SK-N-SH treated with all-trans-retinoic acid at 6 μM for 48 hours (cell line): ENCODE results near the gene DHCR7.
"Not testable (repeated sequence)": the region's sequence is repeated elsewhere in the genome, so short reads cannot be mapped to it uniquely, and the experiment has no call there.

ENCODE experiments used
- ATAC-seq: fragments of 200-7000 bp; cut with Tn5 transposase; 3 replicates; pipeline ENCODE4 v1.9.1; 2020; ENCODE audit warnings: mild to moderate bottlenecking, moderate library complexity
- ARNTL ChIP-seq: fragments of 450-650 bp; formaldehyde crosslinking; IDR thresholded peaks from 2 replicates; pipeline ENCODE4 v1.5.0; 2020; ENCODE audit warnings: low read depth, mild to moderate bottlenecking, moderate library complexity, borderline replicate concordance
- BACH2 ChIP-seq: fragments of 250-450 bp; sonication (Bioruptor Pico); IDR thresholded peaks from 2 replicates; pipeline ENCODE4 v1.9.0; 2021; ENCODE audit warnings: mild to moderate bottlenecking, borderline replicate concordance
- CREB5 ChIP-seq: fragments of 250-450 bp; sonication (Bioruptor Pico); IDR thresholded peaks from 2 replicates; pipeline ENCODE4 v1.5.1; 2020; ENCODE audit warnings: low read depth, mild to moderate bottlenecking, moderate library complexity
- CSDC2 ChIP-seq: fragments of 250-450 bp; sonication (Bioruptor Pico); IDR thresholded peaks from 2 replicates; pipeline ENCODE4 v1.5.0; 2020; ENCODE audit warnings: mild to moderate bottlenecking, moderate library complexity
- CSRNP3 ChIP-seq: fragments of 250-450 bp; sonication (Bioruptor Pico); IDR thresholded peaks from 2 replicates; pipeline ENCODE4 v1.5.1; 2021; ENCODE audit warnings: mild to moderate bottlenecking, moderate library complexity
- ESRRG ChIP-seq: fragments of 250-450 bp; sonication (Bioruptor Pico); IDR thresholded peaks from 2 replicates; pipeline ENCODE4 v1.6.1; 2021; ENCODE audit warnings: mild to moderate bottlenecking
- OSR1 ChIP-seq: fragments of 250-450 bp; sonication (Bioruptor Pico); IDR thresholded peaks from 2 replicates; pipeline ENCODE4 v1.8.0; 2022; ENCODE audit warnings: moderate library complexity, mild to moderate bottlenecking, inconsistent platforms
- POU6F1 ChIP-seq: fragments of 250-450 bp; sonication (Bioruptor Pico); IDR thresholded peaks from 2 replicates; pipeline ENCODE4 v1.8.0; 2021; ENCODE audit warnings: low read depth, mild to moderate bottlenecking, moderate library complexity, borderline replicate concordance
- PPARA ChIP-seq: fragments of 250-450 bp; sonication (Bioruptor Pico); IDR thresholded peaks from 2 replicates; pipeline ENCODE4 v1.5.0; 2020; ENCODE audit warnings: mild to moderate bottlenecking, borderline replicate concordance
- RARB ChIP-seq: fragments of 250-450 bp; sonication (Bioruptor Pico); IDR thresholded peaks from 2 replicates; pipeline ENCODE4 v1.8.0; 2021; ENCODE audit warnings: mild to moderate bottlenecking, moderate library complexity
- SNAI2 ChIP-seq: fragments of 250-450 bp; sonication (Bioruptor Pico); IDR thresholded peaks from 2 replicates; pipeline ENCODE4 v1.5.0; 2020; ENCODE audit warnings: mild to moderate bottlenecking, moderate library complexity
- TCF4 ChIP-seq: fragments of 250-450 bp; sonication (Bioruptor Pico); IDR thresholded peaks from 2 replicates; pipeline ENCODE4 v1.8.0; 2021; ENCODE audit warnings: mild to moderate bottlenecking, moderate library complexity, borderline replicate concordance
- TOX ChIP-seq: fragments of 250-450 bp; sonication (Bioruptor Pico); IDR thresholded peaks from 2 replicates; pipeline ENCODE4 v1.8.0; 2021; ENCODE audit warnings: mild to moderate bottlenecking, moderate library complexity, borderline replicate concordance
- TSHZ2 ChIP-seq: fragments of 250-450 bp; sonication (Bioruptor Pico); IDR thresholded peaks from 2 replicates; pipeline ENCODE4 v1.5.0; 2020; ENCODE audit warnings: mild to moderate bottlenecking, moderate library complexity
- ZC3H10 ChIP-seq: fragments of 250-450 bp; sonication (Bioruptor Pico); IDR thresholded peaks from 2 replicates; pipeline ENCODE4 v1.5.1; 2021; ENCODE audit warnings: mild to moderate bottlenecking, moderate library complexity
- ZFP3 ChIP-seq: fragments of 250-450 bp; sonication (Bioruptor Pico); IDR thresholded peaks from 2 replicates; pipeline ENCODE4 v1.5.0; 2020; ENCODE audit warnings: mild to moderate bottlenecking, moderate library complexity
- ZFP30 ChIP-seq: fragments of 450-650 bp; formaldehyde crosslinking; IDR thresholded peaks from 2 replicates; pipeline ENCODE4 v1.5.0; 2022; ENCODE audit warnings: mild to moderate bottlenecking, moderate library complexity
- ZNF70 ChIP-seq: fragments of 450-650 bp; formaldehyde crosslinking; IDR thresholded peaks from 2 replicates; pipeline ENCODE4 v1.5.0; 2020; ENCODE audit warnings: mild to moderate bottlenecking, moderate library complexity
- ZNF8 ChIP-seq: fragments of 450-650 bp; formaldehyde crosslinking; IDR thresholded peaks from 2 replicates; pipeline ENCODE4 v1.5.0; 2020; ENCODE audit warnings: mild to moderate bottlenecking, moderate library complexity

DHCR7 gene

GRCh38 chr11:71425860-71426259 lies 22.3 kb downstream of the DHCR7 start (continued):
- TF ChIP-seq CREB5 (CRISPR knock-in tag): no peak
- TF ChIP-seq, all 23 proteins: peak for 0

- no peak for ATAC-seq
Measured at GRCh38 chr11:71425409-71425808, 22.8 kb downstream of the DHCR7 start.

GRCh38 chr11:71423181-71423790 lies 24.9 kb downstream of the DHCR7 start:
- TF ChIP-seq TCF4 (CRISPR knock-in tag) (no peak), ZNF8 (CRISPR knock-in tag) (no peak)
- ATAC-seq: no peak

More at GRCh38 chr11:71425409-71425808, 22.8 kb downstream of the DHCR7 start:
- TF ChIP-seq ARNTL: no peak
- no peak for TF ChIP-seq TOX
- TF ChIP-seq ZC3H10 (CRISPR knock-in tag): no peak
- no peak for TF ChIP-seq CSDC2 (CRISPR knock-in tag)
- no peak for TF ChIP-seq PPARA
- TF ChIP-seq ZFP3 (CRISPR knock-in tag): no peak
- no peak for TF ChIP-seq CSRNP3
- no peak for TF ChIP-seq OSR1
- TF ChIP-seq POU6F1: no peak
- no peak for TF ChIP-seq ZNF70 (CRISPR knock-in tag)
- no peak for TF ChIP-seq BACH2 (CRISPR knock-in tag)
- no peak for TF ChIP-seq SNAI2
- no peak for TF ChIP-seq ZFP30 (CRISPR knock-in tag)
- TF ChIP-seq ZNF8 (CRISPR knock-in tag): no peak
- no peak for TF ChIP-seq TCF4 (CRISPR knock-in tag)

GRCh38 chr11:71422318-71422717 lies 25.9 kb downstream of the DHCR7 start:
- not testable (repeated sequence) for ATAC-seq

- ATAC-seq: no peak
- TF ChIP-seq SNAI2: no peak
- TF ChIP-seq TSHZ2: no peak
- TF ChIP-seq PPARA: no peak
- TF ChIP-seq CSRNP3: no peak
- no peak for TF ChIP-seq ESRRG (CRISPR knock-in tag)
- TF ChIP-seq CREB5 (CRISPR knock-in tag): no peak
- TF ChIP-seq ZFP3 (CRISPR knock-in tag): no peak
- no peak for TF ChIP-seq ZC3H10 (CRISPR knock-in tag)
- no peak for TF ChIP-seq CSDC2 (CRISPR knock-in tag)
- no peak for TF ChIP-seq ZNF70 (CRISPR knock-in tag)
- no peak for TF ChIP-seq ARNTL
- TF ChIP-seq RARB (CRISPR knock-in tag): no peak
- no peak for TF ChIP-seq ZNF8 (CRISPR knock-in tag)
- no peak for TF ChIP-seq OSR1
Measured at GRCh38 chr11:71421392-71421950, 26.7 kb downstream of the DHCR7 start.
